Vagina (tissue), 2 donors: ENCODE data around the gene APOBEC3H. TPM values are rescaled to one million over a fixed set of nuclear protein-coding genes. Genes with fewer than 3 reads are reported as not detected.

Experiments
- DNase-seq, 2 donors: peaks; one replicate each; pipeline ENCODE4 v3.0.0-alpha.2; 2017; ENCODE audit errors: extremely low spot score in 2 of 2
- H3K27ac ChIP-seq: fragments of 200-600 bp; sonication (generic); one replicate; pipeline ENCODE4 v1.5.1; 2019
- H3K27me3 ChIP-seq: fragments of 200-600 bp; sonication (generic); one replicate; pipeline ENCODE4 v1.5.1; 2019
- H3K36me3 ChIP-seq, 2 donors: fragments of 200-600 bp; sonication (generic); one replicate each; pipeline ENCODE4 v1.5.1; 2017 to 2019
- H3K4me1 ChIP-seq: fragments of 200-600 bp; sonication (generic); one replicate; pipeline ENCODE4 v1.5.1; 2019
- H3K4me3 ChIP-seq, 2 donors: fragments of 200-600 bp; sonication (generic); 1 replicate in 1 of 2; 2 replicates in 1 of 2; pipeline ENCODE4 v1.5.1; 2016 to 2019
- H3K9me3 ChIP-seq: fragments of 200-600 bp; sonication (generic); one replicate; pipeline ENCODE4 v1.5.1; 2019
- POLR2A ChIP-seq, 2 donors: fragments of 450-650 bp; IDR thresholded peaks; one replicate each; pipeline ENCODE4 v1.6.1; 2017; ENCODE audit warnings: antibody characterized with exemption in 2 of 2, mild to moderate bottlenecking in 2 of 2, moderate library complexity in 2 of 2
- POLR2AphosphoS5 ChIP-seq, 2 donors: sonication (generic); formaldehyde crosslinking; IDR thresholded peaks; one replicate each; pipeline ENCODE4 v1.9.0; 2017; ENCODE audit warnings: antibody characterized with exemption in 2 of 2, mild to moderate bottlenecking in 2 of 2, low read depth in 1 of 2; ENCODE audit not compliant: insufficient read depth in 1 of 2
- intact Hi-C: fragments of 100-400 bp; cut with DNase I; formaldehyde crosslinking; loops from one replicate; pipeline ENCODE4 v1.15.1; 2023
- total RNA-seq: library from RNA; depleted of rRNA; stranded (reverse); fragments of >200 nt; gene quantifications from one replicate; pipeline ENCODE4 v1.2.3, GENCODE V29; 2016
- TF ChIP-seq, protein P1 (sequence below), 3 experiments: fragments of 450-650 bp in 2 of 3; fragments of 200-600 bp in 1 of 3; sonication (generic) in 1 of 3; IDR thresholded peaks; one replicate each; pipeline ENCODE4 v1.5.1; 2017 to 2019; ENCODE audit warnings: antibody characterized with exemption in 3 of 3, mild to moderate bottlenecking in 2 of 3, moderate library complexity in 2 of 3

APOBEC3H gene
- total RNA-seq, 1 donor from 2014 or later = not detected

DNA sequence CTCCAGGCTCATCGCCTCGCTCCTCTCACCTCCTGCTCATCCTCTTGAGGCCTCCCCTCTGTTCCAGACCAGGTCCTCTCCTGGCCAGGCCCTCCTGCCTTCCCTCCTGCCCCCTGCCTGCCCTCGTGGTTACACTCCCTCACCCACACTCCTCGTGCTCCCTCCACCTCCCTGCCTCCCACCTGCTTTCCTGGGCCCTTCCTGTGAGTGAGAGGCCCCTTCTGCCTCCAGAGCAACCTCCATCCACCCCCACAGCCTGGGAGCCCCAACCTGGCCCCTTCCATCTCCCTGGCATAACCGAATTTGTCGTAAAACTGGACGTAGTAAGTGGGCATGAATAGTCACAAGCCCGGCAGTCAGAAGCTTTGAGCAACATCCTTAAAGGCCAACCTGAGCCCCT lies 15.4 kb upstream of the APOBEC3H start:
- H3K4me1 ChIP-seq = peaks cover 16% of the 10 kb centered on the region
- intact Hi-C loops = no loop called here
- no peak for DNase-seq
- TF ChIP-seq, protein P1, sequence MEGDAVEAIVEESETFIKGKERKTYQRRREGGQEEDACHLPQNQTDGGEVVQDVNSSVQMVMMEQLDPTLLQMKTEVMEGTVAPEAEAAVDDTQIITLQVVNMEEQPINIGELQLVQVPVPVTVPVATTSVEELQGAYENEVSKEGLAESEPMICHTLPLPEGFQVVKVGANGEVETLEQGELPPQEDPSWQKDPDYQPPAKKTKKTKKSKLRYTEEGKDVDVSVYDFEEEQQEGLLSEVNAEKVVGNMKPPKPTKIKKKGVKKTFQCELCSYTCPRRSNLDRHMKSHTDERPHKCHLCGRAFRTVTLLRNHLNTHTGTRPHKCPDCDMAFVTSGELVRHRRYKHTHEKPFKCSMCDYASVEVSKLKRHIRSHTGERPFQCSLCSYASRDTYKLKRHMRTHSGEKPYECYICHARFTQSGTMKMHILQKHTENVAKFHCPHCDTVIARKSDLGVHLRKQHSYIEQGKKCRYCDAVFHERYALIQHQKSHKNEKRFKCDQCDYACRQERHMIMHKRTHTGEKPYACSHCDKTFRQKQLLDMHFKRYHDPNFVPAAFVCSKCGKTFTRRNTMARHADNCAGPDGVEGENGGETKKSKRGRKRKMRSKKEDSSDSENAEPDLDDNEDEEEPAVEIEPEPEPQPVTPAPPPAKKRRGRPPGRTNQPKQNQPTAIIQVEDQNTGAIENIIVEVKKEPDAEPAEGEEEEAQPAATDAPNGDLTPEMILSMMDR (IDR thresholded peaks at IDR 0.05) = no peak
- no peak for TF ChIP-seq POLR2A (IDR thresholded peaks at IDR 0.05)
- TF ChIP-seq POLR2AphosphoS5 (IDR thresholded peaks at IDR 0.05; ENCODE audit: insufficient read depth in 1 of 2, low read depth in 1 of 2) = no peak
- peaks cover 0 to 8% of the 10 kb centered on the region in 2 donors for H3K36me3 ChIP-seq
- H3K27me3 ChIP-seq = no peaks in the 10 kb centered on the region
- no peaks in the 10 kb centered on the region for H3K9me3 ChIP-seq
- H3K27ac ChIP-seq = no peak overlapping the region
- H3K4me3 ChIP-seq = no peak overlapping the region

DNA sequence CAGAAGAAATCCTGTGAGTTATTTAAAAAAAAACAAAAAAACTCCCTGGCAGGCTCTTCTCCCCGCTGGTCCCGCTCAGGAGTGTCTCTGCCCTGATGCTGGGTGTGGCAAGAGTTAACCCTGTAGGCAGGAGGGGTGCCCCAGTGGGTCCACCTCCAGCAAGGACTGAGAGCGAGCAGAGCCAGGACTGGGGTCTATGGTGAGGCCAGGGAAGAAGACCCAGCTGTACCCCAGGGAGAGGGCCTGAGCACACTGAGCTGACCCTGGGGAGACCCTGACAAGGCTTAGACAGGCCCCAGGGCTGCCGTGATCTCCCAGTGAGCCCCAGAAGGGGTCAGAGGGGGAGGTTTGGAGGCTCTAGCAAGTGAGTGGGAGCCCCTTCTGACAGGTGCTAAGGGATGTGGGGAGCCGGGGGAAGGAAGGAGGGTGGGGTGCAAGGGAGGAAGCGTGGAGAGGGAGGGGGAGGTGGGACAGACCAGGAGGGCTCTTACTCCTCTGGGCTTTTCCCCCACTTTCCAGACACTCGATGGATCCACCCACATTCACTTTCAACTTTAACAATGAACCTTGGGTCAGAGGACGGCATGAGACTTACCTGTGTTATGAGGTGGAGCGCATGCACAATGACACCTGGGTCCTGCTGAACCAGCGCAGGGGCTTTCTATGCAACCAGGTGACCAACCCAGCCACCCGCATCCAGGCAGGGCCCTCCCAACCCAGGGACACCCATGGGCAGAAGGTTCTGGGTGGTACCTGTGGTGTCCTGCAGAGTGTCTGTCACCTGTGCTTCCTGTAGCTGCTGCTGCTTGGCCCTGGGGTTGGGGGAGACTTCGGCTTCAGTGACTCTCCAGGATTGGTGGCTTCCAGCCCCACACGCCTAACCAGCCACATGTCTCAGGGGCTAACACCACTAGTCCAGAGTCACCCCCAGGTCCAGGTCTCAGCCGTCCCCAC lies 13.6 kb upstream of the APOBEC3H start:
- H3K27me3 ChIP-seq = no peaks in the 10 kb centered on the region
- DNase-seq = no peak
- H3K9me3 ChIP-seq = no peaks in the 10 kb centered on the region
- no peak for TF ChIP-seq POLR2A (IDR thresholded peaks at IDR 0.05)
- TF ChIP-seq, protein P1 (IDR thresholded peaks at IDR 0.05) = no peak
- TF ChIP-seq POLR2AphosphoS5 (IDR thresholded peaks at IDR 0.05; ENCODE audit: insufficient read depth in 1 of 2, low read depth in 1 of 2) = no peak
- intact Hi-C loops = no loop called here
- peaks cover 0 to 8% of the 10 kb centered on the region in 2 donors for H3K36me3 ChIP-seq
- H3K27ac ChIP-seq = no peak overlapping the region
- peaks cover 2% of the 10 kb centered on the region for H3K4me1 ChIP-seq
- no peak overlapping the region for H3K4me3 ChIP-seq

DNA sequence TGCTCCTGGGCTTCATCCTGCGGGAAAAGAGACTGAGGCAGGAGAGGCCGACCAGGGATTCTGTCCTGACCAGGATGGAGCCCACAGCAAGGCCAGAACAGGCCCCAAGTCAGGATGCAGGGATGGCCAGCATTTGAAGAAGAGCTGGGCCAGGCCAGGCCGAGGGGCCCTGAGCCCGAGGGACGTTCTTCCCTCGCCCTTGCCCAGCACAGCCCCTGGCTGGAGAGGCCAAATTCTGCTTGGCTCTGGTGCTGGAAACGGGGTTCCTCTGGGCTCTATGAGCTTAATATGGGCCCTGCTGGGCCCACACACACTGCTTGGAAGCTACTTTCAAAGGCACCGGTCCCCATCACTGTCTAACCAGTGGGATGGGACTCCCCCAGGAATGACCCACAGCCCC lies 12.4 kb upstream of the APOBEC3H start:
- no peaks in the 10 kb centered on the region for H3K4me1 ChIP-seq
- intact Hi-C loops = no loop called here
- peaks cover 0 to 8% of the 10 kb centered on the region in 2 donors for H3K36me3 ChIP-seq
- DNase-seq = no peak
- H3K4me3 ChIP-seq = no peak overlapping the region
- TF ChIP-seq, protein P1 (IDR thresholded peaks at IDR 0.05) = no peak
- TF ChIP-seq POLR2AphosphoS5 (IDR thresholded peaks at IDR 0.05; ENCODE audit: insufficient read depth in 1 of 2, low read depth in 1 of 2) (no peak), POLR2A (IDR thresholded peaks at IDR 0.05) (no peak)
- no peaks in the 10 kb centered on the region for H3K9me3 ChIP-seq
- H3K27me3 ChIP-seq = no peaks in the 10 kb centered on the region
- no peak overlapping the region for H3K27ac ChIP-seq

DNA sequence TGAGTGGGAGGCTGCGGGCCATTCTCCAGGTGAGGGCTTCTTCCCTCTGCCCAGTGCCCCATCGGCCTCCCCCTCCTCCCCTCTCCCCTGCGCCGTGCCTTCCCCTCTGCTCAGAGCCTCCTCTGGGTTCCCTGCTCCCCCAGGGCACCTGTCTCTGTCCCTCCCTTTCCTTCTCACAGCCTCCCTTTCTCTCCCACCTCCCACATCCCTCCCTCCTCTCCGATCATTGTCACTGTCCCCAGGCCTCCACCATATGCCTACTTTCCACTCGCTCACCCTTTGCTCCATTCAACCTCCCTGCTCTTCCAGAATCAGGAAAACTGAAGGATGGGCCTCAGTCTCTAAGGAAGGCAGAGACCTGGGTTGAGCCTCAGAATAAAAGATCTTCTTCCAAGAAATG lies 9.9 kb upstream of the APOBEC3H start:
- no peak overlapping the region for H3K4me3 ChIP-seq
- DNase-seq = no peak
- TF ChIP-seq POLR2A (IDR thresholded peaks at IDR 0.05) (no peak), POLR2AphosphoS5 (IDR thresholded peaks at IDR 0.05; ENCODE audit: insufficient read depth in 1 of 2, low read depth in 1 of 2) (no peak)
- TF ChIP-seq, protein P1 (IDR thresholded peaks at IDR 0.05) = no peak
- no peak overlapping the region for H3K27ac ChIP-seq
- H3K9me3 ChIP-seq = no peaks in the 10 kb centered on the region
- H3K36me3 ChIP-seq = no peaks in the 10 kb centered on the region
- H3K27me3 ChIP-seq = no peaks in the 10 kb centered on the region
- no peaks in the 10 kb centered on the region for H3K4me1 ChIP-seq
- intact Hi-C loops = no loop called here
